ENCODE data around the gene DCAF8L2.
"Not testable (repeated sequence)": the region's sequence is repeated elsewhere in the genome, so short reads cannot be mapped to it uniquely, and the experiment has no call there.

The DCAF8L2 gene

GRCh38 chrX:27671234-27671633 is 81.1 kb downstream of the DCAF8L2 start:
- no peak for DNase-seq (ENCODE audit: low read depth)
- no peak overlapping the region for H3K4me3 ChIP-seq (ENCODE audit: low read depth, low read length)
- TF ChIP-seq, protein P1, sequence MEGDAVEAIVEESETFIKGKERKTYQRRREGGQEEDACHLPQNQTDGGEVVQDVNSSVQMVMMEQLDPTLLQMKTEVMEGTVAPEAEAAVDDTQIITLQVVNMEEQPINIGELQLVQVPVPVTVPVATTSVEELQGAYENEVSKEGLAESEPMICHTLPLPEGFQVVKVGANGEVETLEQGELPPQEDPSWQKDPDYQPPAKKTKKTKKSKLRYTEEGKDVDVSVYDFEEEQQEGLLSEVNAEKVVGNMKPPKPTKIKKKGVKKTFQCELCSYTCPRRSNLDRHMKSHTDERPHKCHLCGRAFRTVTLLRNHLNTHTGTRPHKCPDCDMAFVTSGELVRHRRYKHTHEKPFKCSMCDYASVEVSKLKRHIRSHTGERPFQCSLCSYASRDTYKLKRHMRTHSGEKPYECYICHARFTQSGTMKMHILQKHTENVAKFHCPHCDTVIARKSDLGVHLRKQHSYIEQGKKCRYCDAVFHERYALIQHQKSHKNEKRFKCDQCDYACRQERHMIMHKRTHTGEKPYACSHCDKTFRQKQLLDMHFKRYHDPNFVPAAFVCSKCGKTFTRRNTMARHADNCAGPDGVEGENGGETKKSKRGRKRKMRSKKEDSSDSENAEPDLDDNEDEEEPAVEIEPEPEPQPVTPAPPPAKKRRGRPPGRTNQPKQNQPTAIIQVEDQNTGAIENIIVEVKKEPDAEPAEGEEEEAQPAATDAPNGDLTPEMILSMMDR (IDR thresholded peaks at IDR 0.05; ENCODE audit: low read depth, low read length, missing control alignments), result no peak

- no peak overlapping the region for H3K4me3 ChIP-seq (ENCODE audit: low read depth, low read length)
- TF ChIP-seq, protein P1 (IDR thresholded peaks at IDR 0.05; ENCODE audit: low read depth, low read length, missing control alignments), result no peak
- no peak for DNase-seq (ENCODE audit: low read depth)
Observed at GRCh38 chrX:27674491-27674890, 84.3 kb downstream of the DCAF8L2 start.

GRCh38 chrX:27675493-27675892 is 85.3 kb downstream of the DCAF8L2 start:
- TF ChIP-seq, protein P1 (IDR thresholded peaks at IDR 0.05; ENCODE audit: low read depth, low read length, missing control alignments), result no peak
- DNase-seq (ENCODE audit: low read depth), result no peak
- no peak overlapping the region for H3K4me3 ChIP-seq (ENCODE audit: low read depth, low read length)

DNA sequence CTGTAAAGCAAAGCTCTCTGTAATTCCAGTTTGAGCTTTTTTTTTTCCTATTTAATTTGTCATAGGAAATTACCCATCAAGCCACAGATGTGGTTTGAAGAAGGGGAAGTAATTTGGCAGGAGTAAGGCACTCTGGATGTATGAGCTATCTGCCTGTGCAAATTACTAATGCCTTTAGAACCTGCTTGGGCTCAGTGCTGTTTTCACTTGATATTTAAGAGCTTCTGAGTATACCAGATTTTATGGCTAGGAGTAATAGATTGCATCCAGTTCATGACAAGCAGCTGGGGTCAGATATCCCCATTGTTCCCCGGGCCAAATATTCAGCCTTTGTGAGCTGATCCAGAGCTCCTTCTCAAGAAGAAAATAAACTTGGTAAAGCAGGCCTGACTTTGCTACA is 89.1 kb downstream of the DCAF8L2 start:
- DNase-seq (ENCODE audit: low read depth), result no peak
- no peak overlapping the region for H3K4me3 ChIP-seq (ENCODE audit: low read depth, low read length)

GRCh38 chrX:27680726-27681125 is 90.6 kb downstream of the DCAF8L2 start:
- no peak for DNase-seq (ENCODE audit: low read depth)
- H3K4me3 ChIP-seq (ENCODE audit: low read depth, low read length), result no peak overlapping the region

More for the DNA sequence above, 89.1 kb downstream of the DCAF8L2 start:
- TF ChIP-seq, protein P1 (IDR thresholded peaks at IDR 0.05; ENCODE audit: low read depth, low read length, missing control alignments), result no peak

DNA sequence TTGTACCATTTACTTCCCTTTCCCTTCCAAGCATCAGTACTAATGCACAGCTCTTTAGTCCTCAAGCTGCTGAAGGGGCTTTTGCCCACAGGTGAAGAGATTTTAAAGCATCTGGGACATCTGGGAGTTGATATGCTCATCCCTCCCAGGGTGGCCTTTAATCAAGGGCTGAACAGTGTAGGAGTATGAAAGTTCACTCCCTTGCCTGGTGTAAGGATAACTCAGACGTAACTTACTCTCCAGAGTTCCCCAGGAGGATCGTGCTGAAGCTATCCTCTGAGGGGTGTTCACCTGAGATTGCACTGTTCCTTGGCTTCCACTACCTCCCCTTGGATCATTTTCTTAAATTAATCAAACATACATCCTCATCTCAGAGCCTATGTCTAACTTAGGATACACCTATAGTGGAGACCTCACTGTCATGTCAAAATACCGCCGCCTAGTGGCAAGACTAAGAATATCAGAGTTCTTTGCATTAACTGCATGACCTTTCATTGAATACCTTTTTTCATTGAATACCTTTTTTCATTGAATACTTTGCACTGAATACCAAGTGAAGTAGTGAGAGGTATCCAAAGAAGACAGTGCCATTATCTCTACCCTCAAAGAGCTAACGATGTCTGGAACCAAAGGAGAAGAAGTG is 93.5 kb downstream of the DCAF8L2 start:
- TF ChIP-seq, protein P1 (IDR thresholded peaks at IDR 0.05; ENCODE audit: low read depth, low read length, missing control alignments), result peak; percentile 28
- not testable (repeated sequence) for H3K4me3 ChIP-seq (ENCODE audit: low read depth, low read length); DNase-seq (ENCODE audit: low read depth)

More at GRCh38 chrX:27680726-27681125, 90.6 kb downstream of the DCAF8L2 start:
- TF ChIP-seq, protein P1 (IDR thresholded peaks at IDR 0.05; ENCODE audit: low read depth, low read length, missing control alignments), result no peak

DNA sequence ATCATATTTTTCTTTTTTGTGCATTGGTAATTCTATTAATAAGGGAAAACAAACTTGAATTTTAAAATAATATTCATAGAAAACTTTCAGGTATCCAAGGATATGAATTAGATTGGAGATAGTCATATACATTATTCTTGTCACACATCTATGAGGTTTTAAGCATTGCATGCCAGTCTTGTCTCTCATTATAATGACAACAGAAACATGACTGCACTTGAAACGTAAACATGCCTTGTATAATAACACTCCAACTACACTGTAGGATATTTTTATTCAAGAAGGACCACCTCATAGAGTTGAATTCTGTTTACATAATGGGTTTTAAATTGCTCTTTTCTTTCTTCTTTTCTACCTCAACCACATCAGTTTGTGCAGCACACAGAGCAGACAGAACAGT is 104.5 kb downstream of the DCAF8L2 start:
- H3K4me3 ChIP-seq (ENCODE audit: low read depth, low read length), result no peak overlapping the region
- no peak for DNase-seq (ENCODE audit: low read depth)
- TF ChIP-seq, protein P1 (IDR thresholded peaks at IDR 0.05; ENCODE audit: low read depth, low read length, missing control alignments), result no peak
